ENCODE results near the gene TUT7.
"Not testable (repeated sequence)": the region's sequence is repeated elsewhere in the genome, so short reads cannot be mapped to it uniquely, and the experiment has no call there.

The TUT7 gene

GRCh38 chr9:86354011-86354817, at the start of gene TUT7:
TUT7 (minus strand) TSS chr9:86354410; CDS start chr9:86353199, 1,211 bp downstream.
- H3K27me3 Mint-ChIP-seq: no peaks in the 10 kb centered on the region
- H3K9me3 Mint-ChIP-seq: no peaks in the 10 kb centered on the region
- H3K4me3 Mint-ChIP-seq: peak within 1 kb of the TSS; percentile 92
- peak within 1 kb of the TSS; percentile 94 for H3K27ac Mint-ChIP-seq
- peaks cover 20% of the 10 kb centered on the region for H3K36me3 Mint-ChIP-seq (ENCODE audit: low read depth)
- peaks cover 46% of the 10 kb centered on the region for H3K4me1 Mint-ChIP-seq (ENCODE audit: low read depth)

DNA sequence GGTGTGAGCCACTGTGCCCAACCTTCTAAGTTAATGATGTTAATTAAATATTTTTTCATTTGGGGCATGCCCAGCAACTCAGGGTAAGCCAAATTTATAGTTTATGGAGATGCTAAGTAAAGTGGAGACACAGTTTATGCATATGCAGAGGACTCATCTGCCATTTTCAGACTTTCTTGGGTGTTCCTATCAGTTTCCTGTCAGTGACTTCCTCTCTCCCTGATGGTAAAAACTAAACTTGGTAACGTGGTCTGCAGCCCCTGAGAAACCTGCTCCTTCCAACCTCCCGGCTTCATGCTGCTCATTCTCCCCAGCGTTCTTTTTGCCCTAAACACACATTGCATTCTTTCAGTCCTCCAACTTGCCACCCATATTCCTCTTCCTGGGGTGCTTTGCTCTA, 48.4 kb upstream of the TUT7 start:
- H3K27ac Mint-ChIP-seq: no peak overlapping the region
- H3K27me3 Mint-ChIP-seq: peaks cover 25% of the 10 kb centered on the region
- H3K4me1 Mint-ChIP-seq (ENCODE audit: low read depth): peaks cover 21% of the 10 kb centered on the region
- H3K4me3 Mint-ChIP-seq: no peak overlapping the region
- H3K9me3 Mint-ChIP-seq: no peaks in the 10 kb centered on the region
- H3K36me3 Mint-ChIP-seq (ENCODE audit: low read depth): no peaks in the 10 kb centered on the region

DNA sequence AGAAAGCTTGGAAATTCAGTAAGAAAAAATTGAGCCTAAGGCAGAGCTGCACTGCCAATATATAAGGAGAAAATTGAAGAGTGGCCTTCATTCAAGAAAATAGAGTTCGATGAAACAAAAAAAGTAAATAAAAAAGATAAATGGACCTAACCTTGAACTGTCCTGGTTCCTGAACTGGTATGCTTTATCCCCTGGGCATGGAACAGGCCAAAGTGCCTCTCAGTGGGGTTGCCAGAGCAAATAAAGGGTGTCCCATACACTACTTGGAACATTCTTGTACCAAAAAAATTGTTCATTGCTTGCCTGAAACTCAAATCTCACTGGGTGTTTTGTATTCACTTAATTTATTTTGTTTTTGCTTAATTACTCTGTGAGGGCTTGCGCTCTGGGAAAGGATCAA, 42.2 kb upstream of the TUT7 start:
- Mint-ChIP-seq H3K27ac (no peak overlapping the region), H3K36me3 (ENCODE audit: low read depth) (no peaks in the 10 kb centered on the region), H3K27me3 (peaks cover 29% of the 10 kb centered on the region), H3K4me3 (no peak overlapping the region), H3K4me1 (ENCODE audit: low read depth) (no peaks in the 10 kb centered on the region), H3K9me3 (no peaks in the 10 kb centered on the region)

- H3K4me3 Mint-ChIP-seq; H3K36me3 Mint-ChIP-seq (ENCODE audit: low read depth); H3K27ac Mint-ChIP-seq; H3K9me3 Mint-ChIP-seq; H3K4me1 Mint-ChIP-seq (ENCODE audit: low read depth): not testable (repeated sequence)
- H3K27me3 Mint-ChIP-seq: peaks cover 33% of the 10 kb centered on the region
Measured at GRCh38 chr9:86390184-86390583, 36.0 kb upstream of the TUT7 start.

DNA sequence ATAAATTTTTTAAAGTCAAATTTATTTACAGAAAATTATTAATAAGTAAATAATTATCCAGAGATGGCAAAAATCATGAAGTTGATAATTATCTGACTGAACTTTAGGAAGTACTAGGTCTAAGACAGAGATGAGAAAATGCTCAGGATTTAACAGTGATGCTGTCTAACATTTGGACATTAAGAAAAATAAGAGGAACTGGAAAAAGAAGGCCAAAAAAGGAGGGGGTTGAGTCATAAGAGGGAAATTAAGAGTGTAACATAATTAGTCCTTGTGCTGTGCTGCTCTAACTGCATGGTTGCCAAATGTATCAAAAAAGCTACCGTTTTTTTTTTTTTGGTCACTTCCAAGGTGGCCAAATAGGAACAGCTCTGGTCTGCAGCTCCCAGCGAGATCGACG, 35.4 kb upstream of the TUT7 start:
- H3K4me3 Mint-ChIP-seq: no peak overlapping the region
- H3K27ac Mint-ChIP-seq: no peak overlapping the region
- peaks cover 33% of the 10 kb centered on the region for H3K27me3 Mint-ChIP-seq
- H3K36me3 Mint-ChIP-seq (ENCODE audit: low read depth): no peaks in the 10 kb centered on the region
- no peaks in the 10 kb centered on the region for H3K4me1 Mint-ChIP-seq (ENCODE audit: low read depth)
- no peaks in the 10 kb centered on the region for H3K9me3 Mint-ChIP-seq

DNA sequence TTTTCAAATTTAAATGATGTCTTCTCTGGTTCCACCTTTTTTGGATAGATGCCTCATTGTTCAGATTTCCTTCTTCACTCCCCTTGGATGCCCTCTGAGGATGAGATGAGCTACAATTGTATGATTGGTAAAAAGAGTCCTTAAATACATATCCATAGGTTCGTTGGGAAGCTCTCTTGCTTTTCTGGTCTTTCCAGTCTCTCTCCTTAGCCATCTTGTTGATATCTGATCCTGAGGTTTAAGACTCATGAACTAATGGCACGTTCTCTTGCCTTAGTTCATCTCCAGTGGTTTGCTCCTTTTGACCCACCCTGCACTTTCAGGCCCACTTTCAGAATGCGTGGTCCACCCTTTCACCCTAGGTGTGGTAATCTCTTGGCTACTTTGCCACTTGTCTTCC, 33.2 kb upstream of the TUT7 start:
- Mint-ChIP-seq H3K4me1 (ENCODE audit: low read depth) (no peaks in the 10 kb centered on the region), H3K9me3 (no peaks in the 10 kb centered on the region), H3K27ac (no peak overlapping the region), H3K4me3 (no peak overlapping the region), H3K36me3 (ENCODE audit: low read depth) (no peaks in the 10 kb centered on the region), H3K27me3 (peaks cover 28% of the 10 kb centered on the region)

GRCh38 chr9:86383000-86383399, 28.8 kb upstream of the TUT7 start:
- H3K27me3 Mint-ChIP-seq: peaks cover 29% of the 10 kb centered on the region
- not testable (repeated sequence) for H3K4me3 Mint-ChIP-seq

DNA sequence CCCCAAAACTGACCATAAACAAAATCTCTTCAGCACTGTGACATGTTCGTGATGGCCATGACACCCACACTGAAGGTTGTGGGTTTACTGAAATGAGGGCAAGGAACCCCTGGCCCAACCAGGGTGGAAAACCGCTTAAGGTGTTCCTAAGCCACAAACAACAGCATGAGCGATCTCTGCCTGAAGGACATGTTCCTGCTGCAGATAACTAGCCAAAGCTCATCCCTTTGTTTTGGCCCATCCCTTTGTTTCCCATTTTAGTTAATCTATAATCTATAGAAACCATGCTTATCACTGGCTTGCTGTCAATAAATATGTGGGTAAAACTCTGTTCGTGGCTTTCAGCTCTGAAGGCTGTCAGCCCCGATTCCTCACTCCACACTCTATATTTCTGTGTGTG, 21.8 kb upstream of the TUT7 start:
- Mint-ChIP-seq H3K4me3 (no peak overlapping the region), H3K36me3 (ENCODE audit: low read depth) (peaks cover 4% of the 10 kb centered on the region), H3K9me3 (peaks cover 9% of the 10 kb centered on the region), H3K27me3 (peaks cover 42% of the 10 kb centered on the region), H3K4me1 (ENCODE audit: low read depth) (no peaks in the 10 kb centered on the region), H3K27ac (no peak overlapping the region)

More at GRCh38 chr9:86383000-86383399, 28.8 kb upstream of the TUT7 start:
- not testable (repeated sequence) for H3K4me1 Mint-ChIP-seq (ENCODE audit: low read depth); H3K27ac Mint-ChIP-seq; H3K36me3 Mint-ChIP-seq (ENCODE audit: low read depth); H3K9me3 Mint-ChIP-seq

GRCh38 chr9:86369810-86370209, 15.6 kb upstream of the TUT7 start:
- no peak overlapping the region for H3K27ac Mint-ChIP-seq
- no peaks in the 10 kb centered on the region for H3K4me1 Mint-ChIP-seq (ENCODE audit: low read depth)
- H3K36me3 Mint-ChIP-seq (ENCODE audit: low read depth): peaks cover 22% of the 10 kb centered on the region
- peaks cover 32% of the 10 kb centered on the region for H3K27me3 Mint-ChIP-seq
- H3K4me3 Mint-ChIP-seq: no peak overlapping the region
- peaks cover 34% of the 10 kb centered on the region for H3K9me3 Mint-ChIP-seq

DNA sequence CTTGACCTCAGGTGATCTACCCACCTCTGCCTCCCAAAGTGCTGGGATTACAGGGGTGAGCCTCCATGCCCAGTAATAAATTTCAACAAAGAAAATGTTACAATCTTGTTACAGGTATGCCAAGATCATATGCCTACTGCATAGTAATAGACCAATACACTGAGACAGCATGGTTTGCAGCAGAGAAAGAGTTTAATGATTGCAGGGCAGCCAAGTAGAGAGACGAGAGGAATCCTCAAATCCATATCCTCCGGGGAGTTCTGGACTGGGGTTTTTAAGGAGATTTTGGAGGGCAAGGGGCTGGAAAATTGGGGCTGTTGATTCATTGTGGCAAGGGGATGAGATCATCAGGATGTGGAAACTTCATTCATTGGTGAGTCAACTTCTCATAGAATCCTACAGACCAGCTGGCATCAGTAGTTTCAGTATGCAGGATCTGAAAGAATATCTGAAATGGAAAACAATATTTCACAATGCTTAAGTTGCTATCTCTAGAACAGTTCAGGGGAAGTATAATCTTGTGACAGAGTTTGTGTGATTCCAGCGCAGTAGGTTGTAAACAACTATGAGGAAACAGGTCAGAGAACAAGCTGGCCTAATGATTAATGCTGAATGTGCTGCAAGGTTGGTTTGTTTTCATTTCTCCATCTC, 14.8 kb upstream of the TUT7 start:
- peaks cover 27% of the 10 kb centered on the region for H3K27me3 Mint-ChIP-seq
- peaks cover 22% of the 10 kb centered on the region for H3K36me3 Mint-ChIP-seq (ENCODE audit: low read depth)
- H3K27ac Mint-ChIP-seq: no peak overlapping the region
- H3K4me1 Mint-ChIP-seq (ENCODE audit: low read depth): no peaks in the 10 kb centered on the region
- peaks cover 29% of the 10 kb centered on the region for H3K9me3 Mint-ChIP-seq
- H3K4me3 Mint-ChIP-seq: no peak overlapping the region

DNA sequence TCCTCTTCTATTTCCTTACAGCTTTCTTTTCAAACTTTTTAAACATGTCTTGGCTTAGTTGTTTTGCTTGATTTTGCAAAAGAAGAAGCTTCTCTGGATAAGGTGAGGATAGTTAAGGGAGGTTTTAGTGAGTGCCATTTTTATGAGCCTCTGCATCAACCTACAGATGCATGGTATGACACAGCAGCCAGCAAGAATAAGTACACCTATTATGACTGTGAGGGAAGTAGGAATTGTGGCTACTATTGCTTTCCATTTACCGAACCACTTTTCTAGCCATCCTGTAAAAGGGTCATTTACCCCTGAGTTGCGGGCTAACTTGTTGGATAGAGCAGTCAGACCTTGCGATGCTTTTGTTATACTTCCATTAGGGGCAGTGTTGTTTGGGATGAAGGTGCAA, 7.0 kb upstream of the TUT7 start:
- Mint-ChIP-seq H3K4me3 (no peak overlapping the region), H3K36me3 (ENCODE audit: low read depth) (peaks cover 1% of the 10 kb centered on the region), H3K9me3 (peaks cover 1% of the 10 kb centered on the region), H3K27me3 (peaks cover under 1% of the 10 kb centered on the region), H3K4me1 (ENCODE audit: low read depth) (no peaks in the 10 kb centered on the region), H3K27ac (no peak overlapping the region)

- no peak overlapping the region for H3K27ac Mint-ChIP-seq
- no peaks in the 10 kb centered on the region for H3K36me3 Mint-ChIP-seq (ENCODE audit: low read depth)
- no peak overlapping the region for H3K4me3 Mint-ChIP-seq
- H3K4me1 Mint-ChIP-seq (ENCODE audit: low read depth): peaks cover 8% of the 10 kb centered on the region
- no peaks in the 10 kb centered on the region for H3K9me3 Mint-ChIP-seq
- H3K27me3 Mint-ChIP-seq: no peaks in the 10 kb centered on the region
Measured at GRCh38 chr9:86359151-86359879, 5.1 kb upstream of the TUT7 start.

DNA sequence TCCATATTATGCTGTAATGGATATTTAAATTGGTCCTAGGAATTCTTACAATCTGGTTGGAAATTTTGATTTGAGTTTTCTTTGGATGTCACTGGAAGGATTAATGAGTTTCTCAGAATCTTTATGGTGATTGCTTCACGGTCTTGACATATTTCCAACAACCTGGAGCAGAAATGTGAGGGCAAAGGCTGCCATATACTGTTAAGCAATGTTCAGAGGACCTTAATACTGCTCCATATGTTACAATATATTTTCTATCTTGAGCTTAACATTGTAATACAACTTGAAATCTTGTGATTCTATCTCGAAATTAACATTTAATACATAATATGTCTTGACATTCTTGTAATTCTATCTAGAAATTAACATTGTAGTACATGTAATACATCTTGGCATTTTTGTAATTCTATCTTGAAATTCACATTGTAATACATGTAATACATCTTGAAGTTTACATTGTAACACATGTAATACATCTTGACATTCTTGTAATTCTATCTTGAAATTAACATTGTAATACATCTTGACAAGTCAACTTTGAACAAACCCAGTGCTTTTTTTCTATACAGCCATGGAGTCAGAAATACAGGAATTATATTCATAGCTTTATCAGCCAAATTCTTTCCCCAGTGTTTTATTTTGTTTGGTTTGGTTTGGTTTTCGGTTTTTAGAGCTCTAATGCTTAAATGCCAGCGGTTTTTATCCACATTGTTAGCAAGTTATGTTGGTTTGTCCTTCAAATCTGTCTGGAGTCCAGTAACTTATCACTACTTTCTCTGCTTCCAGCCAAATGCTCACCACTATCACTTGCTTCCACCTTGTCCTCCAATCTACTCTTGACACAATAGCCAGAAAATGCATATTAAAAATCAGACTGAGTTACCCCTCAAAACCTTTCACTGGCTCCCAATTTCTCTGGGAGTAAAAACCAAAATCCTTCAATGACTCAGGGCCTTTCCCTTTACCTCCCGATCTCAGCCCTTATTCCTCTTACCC, 3.0 kb upstream of the TUT7 start:
- Mint-ChIP-seq H3K36me3 (ENCODE audit: low read depth) (peaks cover 9% of the 10 kb centered on the region), H3K4me1 (ENCODE audit: low read depth) (peaks cover 18% of the 10 kb centered on the region), H3K4me3 (no peak overlapping the region), H3K27me3 (no peaks in the 10 kb centered on the region), H3K27ac (no peak overlapping the region), H3K9me3 (no peaks in the 10 kb centered on the region)

DNA sequence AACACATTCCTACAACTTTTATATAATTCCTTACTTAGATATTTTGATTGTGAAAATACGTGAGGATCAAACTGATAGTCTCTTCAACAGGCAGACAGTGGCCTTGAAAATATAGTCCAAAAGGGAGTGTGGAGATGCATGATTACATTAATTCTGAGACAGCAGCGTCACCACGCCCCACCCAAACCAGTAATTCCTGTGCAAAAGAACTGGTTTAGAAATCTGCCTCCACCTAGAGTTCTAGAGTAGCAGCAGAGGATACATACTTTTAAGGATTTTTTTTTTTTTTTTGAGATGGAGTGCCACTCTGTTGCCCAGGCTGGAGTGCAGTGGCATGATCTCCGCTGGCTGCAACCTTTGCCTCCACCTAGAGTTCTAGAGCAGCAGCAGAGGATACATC, 1.6 kb upstream of the TUT7 start:
- Mint-ChIP-seq H3K9me3 (no peaks in the 10 kb centered on the region), H3K27ac (no peak overlapping the region), H3K36me3 (ENCODE audit: low read depth) (peaks cover 17% of the 10 kb centered on the region), H3K4me3 (no peak overlapping the region), H3K27me3 (no peaks in the 10 kb centered on the region), H3K4me1 (ENCODE audit: low read depth) (peaks cover 31% of the 10 kb centered on the region)

Data from stimulated activated naive CD8-positive, alpha-beta T cell treated with anti-CD3 and anti-CD28 coated beads, Interleukin-15, Interleukin-2, amounts not matched to agents 100 ng/mL and 50 ng/mL, for 24 hours (primary cell).